HEK293 (cell line): Measurements from ENCODE around the gene EBF3.

Experiments used
- SP2 ChIP-seq: fragments of 450-650 bp; formaldehyde crosslinking; IDR thresholded peaks from 2 replicates; pipeline ENCODE4 v1.5.1; 2016; ENCODE audit warnings: missing biosample characterization, missing genetic modification characterization
- YY1 ChIP-seq: fragments of 450-650 bp; formaldehyde crosslinking; IDR thresholded peaks from 2 replicates; pipeline ENCODE4 v1.5.1; 2018; ENCODE audit warnings: missing biosample characterization, missing genetic modification characterization
- ZNF354C ChIP-seq: fragments of 450-650 bp; formaldehyde crosslinking; IDR thresholded peaks from 2 replicates; pipeline ENCODE4 v1.5.1; 2016; ENCODE audit warnings: missing biosample characterization, missing genetic modification characterization, low read depth, borderline replicate concordance
- ZNF391 ChIP-seq: fragments of 450-650 bp; formaldehyde crosslinking; IDR thresholded peaks from 2 replicates; pipeline ENCODE4 v1.5.1; 2016; ENCODE audit warnings: low read depth, missing biosample characterization, missing genetic modification characterization, borderline replicate concordance
- ZNF423 ChIP-seq: fragments of 450-650 bp; formaldehyde crosslinking; IDR thresholded peaks from 2 replicates; pipeline ENCODE4 v1.5.1; 2016; ENCODE audit warnings: missing biosample characterization, missing genetic modification characterization
- ZNF558 ChIP-seq: fragments of 450-650 bp; formaldehyde crosslinking; IDR thresholded peaks from 2 replicates; pipeline ENCODE4 v1.5.1; 2016; ENCODE audit warnings: missing biosample characterization, missing genetic modification characterization
- ZNF843 ChIP-seq: fragments of 450-650 bp; formaldehyde crosslinking; IDR thresholded peaks from 2 replicates; pipeline ENCODE4 v1.5.1; 2016; ENCODE audit warnings: missing biosample characterization, missing genetic modification characterization
- TF ChIP-seq, protein P1 (sequence below): fragments of 450-650 bp; formaldehyde crosslinking; IDR thresholded peaks from 2 replicates; pipeline ENCODE4 v1.5.1; 2016; ENCODE audit warnings: missing biosample characterization, missing genetic modification characterization

DNA sequence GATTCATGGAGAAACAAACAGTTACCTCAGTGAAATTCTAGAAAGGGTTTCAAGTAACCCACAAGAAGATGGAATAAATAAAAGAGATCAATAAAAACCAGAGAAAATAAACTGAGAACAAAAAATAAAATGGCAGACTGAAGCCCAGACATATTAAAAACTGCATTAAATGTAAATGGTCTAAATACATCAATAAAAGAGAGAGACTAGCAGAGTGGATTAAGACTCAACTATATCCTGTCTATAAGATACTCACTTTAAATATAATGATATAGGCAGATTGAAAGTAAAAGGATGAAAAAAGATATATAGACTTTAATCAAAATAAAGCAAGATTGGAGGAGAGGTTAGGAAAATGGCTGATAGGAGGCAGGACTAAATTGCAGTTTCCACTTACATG lies 18.8 kb upstream of the EBF3 start:
- TF ChIP-seq ZNF423 (tag by site-specific recombination) (no peak), ZNF354C (tag by site-specific recombination) (no peak), ZNF843 (tag by site-specific recombination) (no peak), SP2 (no peak), YY1 (tag by site-specific recombination) (no peak), ZNF391 (tag by site-specific recombination) (no peak), ZNF558 (tag by site-specific recombination) (no peak)
- TF ChIP-seq, protein P1, sequence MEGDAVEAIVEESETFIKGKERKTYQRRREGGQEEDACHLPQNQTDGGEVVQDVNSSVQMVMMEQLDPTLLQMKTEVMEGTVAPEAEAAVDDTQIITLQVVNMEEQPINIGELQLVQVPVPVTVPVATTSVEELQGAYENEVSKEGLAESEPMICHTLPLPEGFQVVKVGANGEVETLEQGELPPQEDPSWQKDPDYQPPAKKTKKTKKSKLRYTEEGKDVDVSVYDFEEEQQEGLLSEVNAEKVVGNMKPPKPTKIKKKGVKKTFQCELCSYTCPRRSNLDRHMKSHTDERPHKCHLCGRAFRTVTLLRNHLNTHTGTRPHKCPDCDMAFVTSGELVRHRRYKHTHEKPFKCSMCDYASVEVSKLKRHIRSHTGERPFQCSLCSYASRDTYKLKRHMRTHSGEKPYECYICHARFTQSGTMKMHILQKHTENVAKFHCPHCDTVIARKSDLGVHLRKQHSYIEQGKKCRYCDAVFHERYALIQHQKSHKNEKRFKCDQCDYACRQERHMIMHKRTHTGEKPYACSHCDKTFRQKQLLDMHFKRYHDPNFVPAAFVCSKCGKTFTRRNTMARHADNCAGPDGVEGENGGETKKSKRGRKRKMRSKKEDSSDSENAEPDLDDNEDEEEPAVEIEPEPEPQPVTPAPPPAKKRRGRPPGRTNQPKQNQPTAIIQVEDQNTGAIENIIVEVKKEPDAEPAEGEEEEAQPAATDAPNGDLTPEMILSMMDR (tag by site-specific recombination) = no peak
